Smooth muscle cell (in vitro differentiated cells): Measurements from ENCODE around the gene ADARB1. TPM values are rescaled to one million over a fixed set of nuclear protein-coding genes. Genes with fewer than 3 reads are reported as not detected.

ENCODE experiments used
- DNase-seq: peaks from one replicate; lab custom pipeline; 2025; ENCODE audit not compliant: unreplicated experiment; lab: John Stamatoyannopoulos, UW
- H2AFZ ChIP-seq: fragments of 200-600 bp; sonication (generic); 2 replicates; pipeline ENCODE4 v1.6.0; 2016; ENCODE audit warnings: antibody characterized with exemption, low read depth, mild to moderate bottlenecking
- H3F3A ChIP-seq: fragments of 200-600 bp; sonication (generic); 2 replicates; pipeline ENCODE4 v1.6.0; 2017; ENCODE audit warnings: antibody characterized with exemption, low read depth
- H3K27ac ChIP-seq: fragments of 200-600 bp; sonication (generic); 2 replicates; pipeline ENCODE4 v1.5.1; 2016; ENCODE audit warnings: low read depth, mild to moderate bottlenecking
- H3K27me3 ChIP-seq: fragments of 200-600 bp; sonication (generic); 2 replicates; pipeline ENCODE4 v1.6.1; 2016; ENCODE audit warnings: low read depth, mild to moderate bottlenecking
- H3K36me3 ChIP-seq: fragments of 200-600 bp; sonication (generic); 2 replicates; pipeline ENCODE4 v1.5.1; 2016; ENCODE audit warnings: low read depth
- H3K4me1 ChIP-seq: fragments of 200-600 bp; sonication (generic); 2 replicates; pipeline ENCODE4 v1.5.1; 2016; ENCODE audit warnings: low read depth
- H3K4me2 ChIP-seq: fragments of 200-600 bp; sonication (generic); 2 replicates; pipeline ENCODE4 v1.6.0; 2016; ENCODE audit warnings: mild to moderate bottlenecking
- H3K4me3 ChIP-seq: fragments of 200-600 bp; sonication (generic); 2 replicates; pipeline ENCODE4 v1.5.1; 2016; ENCODE audit warnings: mild to moderate bottlenecking
- H3K79me2 ChIP-seq: fragments of 200-600 bp; sonication (generic); 2 replicates; pipeline ENCODE4 v1.6.0; 2016; ENCODE audit warnings: low read depth, mild to moderate bottlenecking
- H3K9ac ChIP-seq: fragments of 200-600 bp; sonication (generic); 2 replicates; pipeline ENCODE4 v1.6.0; 2016; ENCODE audit warnings: low read depth
- H3K9me3 ChIP-seq: fragments of 200-600 bp; sonication (generic); replicated peaks from 2 replicates; pipeline ENCODE4 v1.5.1; 2016; ENCODE audit warnings: low read depth
- H4K20me1 ChIP-seq: fragments of 200-600 bp; sonication (generic); 2 replicates; pipeline ENCODE4 v1.6.0; 2016; ENCODE audit warnings: low read depth
- CTCF ChIP-seq: fragments of 200-600 bp; sonication (generic); IDR thresholded peaks from 2 replicates; pipeline ENCODE4 v1.5.1; 2017; ENCODE audit warnings: borderline replicate concordance, mild to moderate bottlenecking, antibody characterized with exemption; ENCODE audit not compliant: insufficient read depth, poor library complexity, severe bottlenecking
- WGBS: methylation state at CpG from one replicate; pipeline ENCODE4 v1.1.7; 2016; ENCODE audit warnings: low lambda C conversion rate; 5-methylcytosine and 5-hydroxymethylcytosine counted together
- polyA plus RNA-seq: library from polyadenylated mRNA; unstranded; fragments of >200 nt; fragmentation: Nextera tagmentation; extraction: Ambion mirVana; gene quantifications from 2 replicates; pipeline ENCODE4 v1.2.1, GENCODE V29; 2016
- total RNA-seq: library from RNA; depleted of rRNA; stranded (reverse); fragments of >200 nt; gene quantifications from 2 replicates; pipeline ENCODE4 v1.2.3, GENCODE V29; 2014

ADARB1 gene
- total and polyA plus RNA-seq, 2 experiments from 2014 or later: 25.6 to 28.9 TPM

GRCh38 chr21:45109831-45110492, 35.6 kb downstream of the ADARB1 start:
- H3K4me1 ChIP-seq: peaks cover 14% of the 10 kb centered on the region
- peaks cover 8% of the 10 kb centered on the region for H3F3A ChIP-seq
- H4K20me1 ChIP-seq: peaks cover 93% of the 10 kb centered on the region
- no peak for TF ChIP-seq CTCF
- no peak overlapping the region for H3K4me2 ChIP-seq
- no peak overlapping the region for H3K4me3 ChIP-seq
- no peak for DNase-seq
- H2AFZ ChIP-seq: no peak overlapping the region
- no peaks in the 10 kb centered on the region for H3K36me3 ChIP-seq
- WGBS: 82% methylated on average over 15 of the region's 15 CpGs
- no peak overlapping the region for H3K9ac ChIP-seq
- H3K27me3 ChIP-seq: no peaks in the 10 kb centered on the region
- no peak overlapping the region for H3K27ac ChIP-seq
- H3K79me2 ChIP-seq: peaks cover 80% of the 10 kb centered on the region
- no peaks in the 10 kb centered on the region for H3K9me3 ChIP-seq

- Histone ChIP-seq H2AFZ (no peak overlapping the region), H4K20me1 (peaks cover 96% of the 10 kb centered on the region), H3F3A (no peaks in the 10 kb centered on the region), H3K4me2 (no peak overlapping the region), H3K36me3 (no peaks in the 10 kb centered on the region), H3K27me3 (no peaks in the 10 kb centered on the region), H3K9me3 (no peaks in the 10 kb centered on the region), H3K4me1 (peaks cover 7% of the 10 kb centered on the region), H3K27ac (no peak overlapping the region), H3K4me3 (no peak overlapping the region), H3K79me2 (peaks cover 88% of the 10 kb centered on the region), H3K9ac (no peak overlapping the region)
- WGBS: 92% methylated on average over 18 of the region's 18 CpGs
- no peak for DNase-seq
- TF ChIP-seq CTCF: no peak
Observed at GRCh38 chr21:45110873-45111624, 36.7 kb downstream of the ADARB1 start.

- no peak overlapping the region for H3K9ac ChIP-seq
- TF ChIP-seq CTCF: no peak
- WGBS: 93% methylated on average over 5 of the region's 5 CpGs
- H2AFZ ChIP-seq: no peak overlapping the region
- H3K4me2 ChIP-seq: no peak overlapping the region
- H3F3A ChIP-seq: no peaks in the 10 kb centered on the region
- no peak for DNase-seq
- no peaks in the 10 kb centered on the region for H3K9me3 ChIP-seq
- H3K27ac ChIP-seq: no peak overlapping the region
- peaks cover under 1% of the 10 kb centered on the region for H3K4me1 ChIP-seq
- H3K79me2 ChIP-seq: peaks cover 83% of the 10 kb centered on the region
- H4K20me1 ChIP-seq: peaks cover 97% of the 10 kb centered on the region
- H3K36me3 ChIP-seq: no peaks in the 10 kb centered on the region
- no peak overlapping the region for H3K4me3 ChIP-seq
- no peaks in the 10 kb centered on the region for H3K27me3 ChIP-seq
Observed at GRCh38 chr21:45111703-45112102, 37.3 kb downstream of the ADARB1 start.
